KG1 (cell line): Measurements from ENCODE around the gene KIAA1671.

ENCODE experiments used
- DNase-seq: peaks from one replicate; lab custom pipeline; 2025; lab: John Stamatoyannopoulos, UW

Gene KIAA1671

DNA sequence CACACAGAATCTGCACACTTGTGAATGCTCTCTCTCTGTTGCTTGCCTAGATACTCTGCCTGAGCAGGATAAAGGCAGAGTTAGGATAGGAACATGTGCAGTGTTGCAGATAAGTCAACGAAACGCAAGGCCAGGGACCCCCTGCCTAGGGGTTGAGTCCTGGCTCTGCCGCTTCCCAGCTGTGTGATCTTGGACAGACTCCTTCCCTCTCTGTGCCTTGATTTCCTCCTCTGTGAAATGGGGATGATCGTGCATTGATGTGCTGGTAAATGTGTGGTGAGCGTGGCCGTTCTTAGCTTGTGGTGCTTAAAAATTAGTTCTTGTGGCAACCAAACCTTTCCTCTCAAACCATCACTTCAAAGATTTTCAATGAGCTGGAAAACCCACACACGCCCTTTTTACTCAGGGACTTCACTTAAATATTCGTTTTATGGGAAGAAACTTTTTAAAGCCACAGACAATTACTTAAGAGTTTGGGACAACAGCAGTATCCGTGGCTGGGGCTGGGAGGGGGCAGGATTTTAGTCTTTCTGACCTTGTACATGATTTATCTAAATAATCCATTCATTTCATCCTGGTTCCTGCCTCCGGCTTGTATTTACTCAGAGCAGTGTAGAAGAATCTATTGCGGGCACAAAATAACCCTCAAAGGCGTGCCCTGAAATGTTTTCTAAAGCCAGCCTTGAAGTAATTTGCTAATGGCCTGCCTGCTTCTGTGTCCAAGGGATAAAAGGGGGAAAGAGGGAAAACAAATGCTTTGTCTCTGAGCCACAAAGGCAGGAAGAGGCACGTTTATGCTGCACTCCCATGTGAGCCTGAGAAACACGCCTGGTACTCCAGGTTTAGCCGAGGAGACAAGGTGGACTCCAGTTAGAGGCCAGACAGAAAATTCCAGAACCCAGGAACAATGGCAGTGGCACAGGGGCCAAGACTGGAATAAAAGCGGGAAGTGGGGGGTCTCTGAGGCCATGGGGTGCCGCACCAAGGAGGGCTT is 162.2 kb downstream of the KIAA1671 start:
- DNase-seq: no peak

DNA sequence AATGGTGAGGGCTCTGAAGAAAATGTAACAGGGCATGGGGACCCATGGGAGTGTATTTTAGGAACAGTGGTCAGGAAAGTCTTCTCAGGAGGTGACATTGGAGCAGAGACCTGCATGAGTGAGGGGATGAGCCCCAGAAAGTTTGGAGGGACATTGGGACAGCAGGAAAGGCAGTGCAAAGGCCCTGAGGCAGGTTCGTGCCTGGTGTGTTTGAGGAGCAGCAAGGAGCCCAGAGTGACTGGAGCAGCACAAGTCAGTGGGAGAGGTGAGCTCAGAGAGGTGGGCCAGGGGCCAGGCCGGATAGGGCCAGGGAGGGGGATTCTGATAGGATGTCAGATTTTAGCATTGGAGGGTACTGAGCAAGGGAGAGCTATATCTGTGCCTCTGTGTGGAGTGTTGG is 167.1 kb downstream of the KIAA1671 start:
- DNase-seq: no peak

DNA sequence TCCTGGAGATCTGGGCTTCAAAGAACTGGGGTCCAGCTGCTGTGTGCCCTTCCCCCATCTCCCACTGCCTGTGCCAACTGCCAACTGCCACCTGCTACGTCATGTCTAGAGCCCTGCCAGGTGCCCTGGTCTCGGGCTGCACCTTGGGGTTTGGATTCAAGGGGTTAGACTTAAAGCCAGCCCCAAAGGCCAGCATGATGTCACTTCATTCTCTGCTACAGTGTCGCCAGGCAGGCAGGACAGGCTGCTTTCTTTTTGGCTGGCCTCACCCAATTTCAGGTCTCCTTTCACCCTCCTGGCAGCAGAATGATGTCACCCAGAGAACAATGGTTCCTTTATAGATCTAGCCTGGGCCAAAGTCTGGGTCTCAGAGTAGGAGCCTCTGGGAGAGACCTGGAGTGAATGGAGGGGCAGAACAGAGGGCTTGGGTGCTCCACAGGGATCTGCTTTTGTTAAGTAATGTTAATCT is 167.6 kb downstream of the KIAA1671 start:
- DNase-seq: no peak

GRCh38 chr22:25120761-25121212 is 168.3 kb downstream of the KIAA1671 start:
- DNase-seq: no peak

GRCh38 chr22:25122136-25122764 is 169.7 kb downstream of the KIAA1671 start:
- no peak for DNase-seq

GRCh38 chr22:25123677-25124076 is 171.2 kb downstream of the KIAA1671 start:
- DNase-seq: no peak

DNA sequence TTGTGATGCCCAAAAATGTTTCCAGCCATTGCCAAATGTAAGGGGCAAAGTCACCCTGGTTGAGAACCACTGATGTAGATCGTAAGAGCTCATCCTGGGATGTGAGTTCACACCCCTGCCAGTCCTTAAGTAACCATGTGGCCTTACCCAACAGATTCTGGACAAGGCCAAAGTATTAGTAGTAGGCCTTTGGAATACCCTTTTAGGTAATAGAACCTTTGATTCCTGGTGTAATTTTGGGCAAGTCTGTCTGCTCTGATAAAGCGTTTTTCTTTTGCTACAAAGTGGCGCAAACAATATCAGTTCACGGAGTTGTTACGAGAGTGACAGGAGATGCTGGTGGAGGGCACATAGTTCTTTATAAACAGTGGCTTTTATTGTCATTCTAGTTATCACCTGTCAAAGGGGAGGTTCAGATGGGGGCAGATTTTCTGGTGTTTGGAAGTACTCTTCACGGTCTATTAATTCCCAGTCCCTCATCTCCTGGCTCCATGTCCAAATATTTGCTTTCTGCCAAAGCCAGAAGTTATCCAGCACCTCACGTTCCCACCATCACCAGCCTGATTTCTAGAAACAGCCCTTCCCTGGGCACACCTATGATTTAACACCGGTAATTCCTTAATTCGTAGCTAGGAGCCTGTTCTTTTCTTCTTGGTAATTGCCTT is 173.3 kb downstream of the KIAA1671 start:
- DNase-seq: no peak

DNA sequence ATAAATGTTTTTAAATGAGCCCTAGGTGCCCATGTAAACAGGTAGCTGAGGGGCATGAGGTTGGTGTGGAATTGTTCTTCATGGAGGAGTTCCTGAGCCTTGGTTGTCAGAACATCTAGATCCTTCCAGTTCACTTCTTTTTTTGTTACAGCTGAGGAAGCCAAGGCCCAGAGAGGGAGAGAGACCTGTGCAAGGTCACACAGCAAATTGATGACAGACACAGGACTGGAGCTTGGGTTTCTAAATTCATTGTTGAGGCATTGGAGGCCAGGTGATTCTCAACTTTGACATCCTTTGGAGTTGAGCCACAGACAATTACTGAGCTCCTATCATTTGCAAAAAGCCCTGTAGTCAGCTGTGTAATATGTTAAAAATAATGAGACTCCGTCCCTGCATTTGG is 174.0 kb downstream of the KIAA1671 start:
- no peak for DNase-seq

- DNase-seq: no peak
These were observed 174.8 kb downstream of the KIAA1671 start for GRCh38 chr22:25127318-25127717.

- no peak for DNase-seq
These were observed 177.9 kb downstream of the KIAA1671 start for GRCh38 chr22:25130462-25130861.

GRCh38 chr22:25131198-25131887 is 178.8 kb downstream of the KIAA1671 start:
- no peak for DNase-seq

DNA sequence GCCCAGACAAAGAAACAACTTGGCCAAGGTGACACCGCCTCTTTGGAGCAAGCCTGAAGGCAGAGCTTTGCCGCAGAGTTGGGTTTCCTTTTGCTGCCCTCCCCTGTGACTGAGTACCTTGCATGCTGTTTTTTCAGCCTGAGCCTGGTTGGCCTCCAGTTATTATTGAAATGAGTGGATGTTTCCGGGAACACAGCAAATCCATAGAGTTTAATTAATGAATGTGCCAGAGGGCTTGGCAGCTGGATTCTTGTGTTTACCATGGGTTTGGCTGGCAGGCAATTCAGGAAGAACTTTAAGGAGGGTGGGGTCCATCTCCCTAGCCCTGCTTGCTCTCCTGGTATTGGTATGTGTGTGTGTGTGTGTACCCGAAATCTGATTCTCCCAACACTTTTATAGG is 181.5 kb downstream of the KIAA1671 start:
- DNase-seq: no peak

- DNase-seq: no peak
These were observed 181.9 kb downstream of the KIAA1671 start for GRCh38 chr22:25134451-25134850.

GRCh38 chr22:25136953-25137576 is 184.5 kb downstream of the KIAA1671 start:
- DNase-seq: no peak

DNA sequence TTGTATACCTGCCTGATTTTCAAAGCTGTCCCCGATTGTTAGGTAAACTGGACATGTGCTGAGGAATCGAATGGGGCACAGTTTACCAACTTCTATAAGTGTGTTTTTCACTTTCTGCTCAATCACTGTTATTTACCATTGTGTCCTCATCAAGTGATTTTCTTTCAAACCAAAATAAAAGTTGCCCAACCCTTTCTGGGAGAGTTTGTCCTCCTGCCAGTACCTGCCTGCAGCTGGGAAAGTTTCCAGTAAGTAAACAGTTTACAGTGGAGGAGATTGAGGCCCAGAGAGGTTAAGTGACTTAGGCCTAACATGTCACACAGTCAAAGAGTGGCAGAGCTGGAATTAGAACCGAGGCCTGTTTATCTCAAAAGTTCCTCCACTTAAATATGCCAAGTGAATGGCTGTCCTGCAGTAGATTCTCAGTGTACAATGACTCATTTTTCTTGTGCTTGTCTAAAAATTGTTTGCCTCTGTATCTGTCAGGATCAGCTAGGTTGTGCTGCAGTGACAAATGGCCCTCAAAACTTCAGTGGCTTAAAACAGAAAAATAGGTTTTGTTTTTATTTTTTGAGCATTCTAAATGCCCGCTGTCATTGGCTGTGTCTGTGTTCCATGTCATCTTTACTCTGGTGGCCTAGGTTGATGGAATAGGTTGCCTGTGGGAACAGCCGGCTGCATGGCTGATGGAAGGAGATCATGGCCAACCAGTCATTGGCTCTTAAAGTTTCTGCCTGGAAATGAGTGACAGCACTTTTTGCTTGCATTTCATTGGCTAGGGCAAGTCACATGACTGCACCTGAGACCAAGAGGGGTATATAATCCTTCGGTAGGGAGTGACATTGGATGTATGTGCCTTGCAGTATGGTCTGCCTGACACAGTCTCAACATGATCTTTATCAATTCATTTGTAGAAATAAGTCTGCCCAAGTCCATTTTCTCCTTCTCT is 185.3 kb downstream of the KIAA1671 start:
- DNase-seq: no peak

GRCh38 chr22:25139062-25139461 is 186.5 kb downstream of the KIAA1671 start:
- DNase-seq: no peak

DNA sequence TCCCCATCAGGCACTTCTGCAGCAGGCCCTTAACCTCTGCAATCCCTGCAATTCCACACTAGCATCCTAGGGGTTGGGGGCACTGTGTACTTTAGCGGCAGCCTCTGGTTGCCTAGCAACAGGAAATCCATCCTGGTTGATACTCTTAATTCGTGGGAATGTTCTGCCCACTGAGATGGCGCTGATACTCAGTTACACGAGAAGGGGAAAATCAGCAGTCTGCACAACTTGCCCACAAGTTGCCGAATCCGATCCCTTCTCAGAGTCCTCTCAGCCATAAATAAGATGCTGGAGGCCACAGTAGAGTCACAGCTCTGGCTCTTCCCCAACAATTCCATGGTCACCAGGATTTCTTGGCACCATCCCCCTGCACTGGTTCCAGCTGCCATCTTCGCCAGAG is 189.6 kb downstream of the KIAA1671 start:
- no peak for DNase-seq

GRCh38 chr22:25143156-25144076 is 190.9 kb downstream of the KIAA1671 start:
- no peak for DNase-seq

DNA sequence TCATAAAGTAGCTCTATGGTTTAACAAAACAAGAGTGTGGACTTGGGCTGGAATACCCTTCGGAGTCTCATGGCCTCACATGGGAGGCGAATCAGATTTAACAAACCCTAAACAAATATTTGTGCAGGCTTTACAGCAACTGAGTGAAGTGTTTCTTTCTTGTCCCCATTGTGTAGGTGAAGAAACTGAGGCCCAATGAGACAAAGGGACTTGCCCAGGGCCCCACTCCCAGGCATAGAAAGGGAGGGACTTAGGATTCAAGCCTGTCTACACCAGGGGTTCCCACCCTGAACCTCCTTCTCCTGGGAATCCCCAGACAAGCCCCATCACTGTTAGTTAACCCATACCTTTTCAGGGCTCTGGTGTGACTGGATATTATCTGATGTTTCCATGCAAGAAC is 192.0 kb downstream of the KIAA1671 start:
- DNase-seq: no peak
